Hematopoietic multipotent progenitor cell treated with erythropoietin and hydrocortisone succinate and interleukin-3 and kit ligand, for 6 days (in vitro differentiated cells): ENCODE results near the gene MAPK9.
A peak's percentile ranks its signal among the peaks of the same experiment; 100 is the strongest.
"Not testable (repeated sequence)": the region's sequence is repeated elsewhere in the genome, so short reads cannot be mapped to it uniquely, and the experiment has no call there.

Source experiments
- DNase-seq: peaks from one replicate; pipeline ENCODE4 v3.0.0-alpha.2; 2015

The MAPK9 gene

GRCh38 chr5:180324601-180324950 lies 32.7 kb upstream of the MAPK9 start:
- DNase-seq: no peak

- no peak for DNase-seq
Observed at GRCh38 chr5:180323941-180324600, 32.2 kb upstream of the MAPK9 start.

DNA sequence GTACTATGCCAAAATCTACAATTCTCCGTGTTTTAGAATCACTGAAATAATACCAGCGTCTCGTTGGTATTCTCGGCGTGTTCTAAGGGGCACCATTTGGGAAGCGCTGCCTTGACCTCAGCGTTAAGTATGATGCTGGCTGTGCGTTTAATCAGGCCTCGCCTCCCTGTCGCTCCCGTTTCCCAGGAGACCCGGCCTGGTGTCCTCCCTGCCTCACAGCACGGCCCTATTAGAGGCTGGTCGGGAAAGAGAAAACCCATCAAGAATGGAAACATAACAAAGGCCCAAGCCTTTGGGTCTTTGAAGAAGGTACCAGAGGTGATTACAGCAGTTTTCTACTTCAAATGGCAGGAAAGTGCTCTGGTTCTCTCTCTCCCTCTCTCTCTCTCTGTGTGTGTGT lies 31.3 kb upstream of the MAPK9 start:
- no peak for DNase-seq

- DNase-seq: no peak
Observed at GRCh38 chr5:180318456-180319089, 26.7 kb upstream of the MAPK9 start.

- DNase-seq: no peak
Observed at GRCh38 chr5:180316586-180316985, 24.7 kb upstream of the MAPK9 start.

DNA sequence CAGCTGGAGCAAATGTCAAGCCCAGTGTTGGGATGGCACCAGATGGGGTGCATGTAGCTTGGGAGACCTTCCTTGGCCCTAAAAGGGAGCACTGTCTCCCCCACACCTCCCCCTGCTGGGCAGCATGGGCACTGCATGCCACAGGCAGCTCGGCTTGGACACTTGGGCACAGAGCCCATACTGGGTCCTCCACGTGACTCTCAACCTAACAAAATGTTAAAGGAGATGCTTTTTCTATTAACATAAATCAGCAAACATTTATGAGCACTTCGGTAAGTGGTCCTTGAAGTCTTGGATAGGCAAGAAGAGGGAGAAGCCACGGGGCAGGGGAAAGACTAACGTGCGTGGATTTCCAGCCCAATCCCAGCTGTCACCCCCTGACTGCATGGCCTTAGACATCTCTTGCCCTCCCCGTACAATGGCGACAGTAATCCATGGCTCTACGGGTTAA lies 23.9 kb upstream of the MAPK9 start:
- DNase-seq: peak; percentile 74

DNA sequence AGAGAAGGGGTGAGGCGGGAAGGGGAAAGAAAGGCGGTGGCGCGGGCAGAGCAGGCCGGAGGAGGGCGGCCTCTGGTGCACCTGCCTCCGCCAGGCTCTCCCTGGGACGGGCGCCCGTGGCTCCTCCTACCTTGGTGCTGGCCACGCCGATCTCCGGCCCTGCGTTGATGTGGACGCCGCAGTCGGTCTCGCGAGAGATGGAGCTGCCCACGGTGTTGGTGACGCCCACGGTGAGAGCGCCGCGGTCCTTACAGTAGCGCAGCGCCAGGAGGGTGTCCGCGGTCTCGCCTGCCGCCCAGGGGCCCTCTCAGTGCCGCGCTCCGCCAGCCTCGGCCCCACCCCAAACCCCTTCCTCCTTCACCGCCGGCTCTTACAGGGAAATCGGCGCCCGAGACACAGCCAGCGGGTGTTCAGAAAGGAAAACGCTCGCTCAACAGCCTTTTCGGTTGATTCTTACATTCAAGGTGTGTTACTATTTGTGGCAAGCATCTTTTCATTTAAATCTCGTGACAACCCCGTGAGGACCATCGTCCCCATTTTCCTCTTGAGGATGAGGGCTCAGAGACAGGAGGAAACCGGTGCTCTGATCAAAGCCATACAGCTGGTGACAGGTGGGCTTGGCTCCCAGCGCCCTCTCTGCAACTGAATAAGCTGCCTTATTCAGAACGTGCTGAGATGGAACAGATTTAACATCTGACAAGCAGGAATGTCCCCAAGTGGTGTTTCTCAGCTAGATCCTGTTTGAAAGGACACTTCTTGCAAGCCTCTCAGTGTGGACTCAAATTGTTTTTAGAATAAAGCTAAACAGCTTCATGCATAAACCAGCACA lies 22.0 kb upstream of the MAPK9 start:
- peak; percentile 78 for DNase-seq

GRCh38 chr5:180311216-180311615 lies 19.3 kb upstream of the MAPK9 start:
- DNase-seq: peak; percentile 72

DNA sequence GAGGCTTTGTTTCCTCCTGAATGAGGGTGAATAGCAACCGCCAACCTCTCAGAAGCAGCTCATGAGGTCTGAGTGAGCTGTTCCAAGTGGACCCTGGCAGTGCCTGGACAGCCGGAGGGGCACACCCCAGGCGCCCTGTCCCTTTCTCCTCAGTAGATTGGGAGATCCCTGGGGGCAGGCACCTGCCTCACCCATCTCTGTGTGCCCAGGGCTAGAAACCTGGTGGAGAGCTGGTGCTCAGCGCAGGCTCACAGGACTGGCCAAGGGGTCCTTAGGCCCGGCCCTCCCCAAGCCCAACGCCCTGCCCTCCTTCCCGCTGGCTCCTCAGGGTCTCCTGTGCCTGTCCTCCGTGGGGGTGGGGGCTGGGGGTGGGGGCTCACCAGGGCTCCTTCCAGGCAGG lies 14.9 kb upstream of the MAPK9 start:
- no peak for DNase-seq

DNA sequence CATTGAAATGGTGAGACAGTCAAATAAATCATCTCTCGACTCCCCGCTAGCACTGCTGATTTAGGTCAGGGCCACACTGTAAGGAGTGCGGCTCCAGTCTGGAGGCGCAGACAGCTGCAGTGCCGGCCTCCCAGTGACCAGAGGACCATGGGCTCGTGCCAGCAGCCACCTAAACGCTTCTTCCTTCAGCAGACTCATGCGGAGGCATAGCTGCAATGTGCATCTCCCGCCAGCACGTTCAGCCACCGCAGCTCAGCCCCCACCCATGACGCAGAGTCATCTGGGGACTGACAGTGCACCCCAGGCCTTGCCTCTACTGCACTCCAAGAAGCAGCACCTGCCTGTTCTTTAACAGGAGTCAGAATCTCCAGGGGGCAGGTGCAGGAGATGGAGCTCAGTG lies 13.6 kb upstream of the MAPK9 start:
- DNase-seq: no peak

GRCh38 chr5:180304431-180305375 lies 12.8 kb upstream of the MAPK9 start:
- DNase-seq: no peak

DNA sequence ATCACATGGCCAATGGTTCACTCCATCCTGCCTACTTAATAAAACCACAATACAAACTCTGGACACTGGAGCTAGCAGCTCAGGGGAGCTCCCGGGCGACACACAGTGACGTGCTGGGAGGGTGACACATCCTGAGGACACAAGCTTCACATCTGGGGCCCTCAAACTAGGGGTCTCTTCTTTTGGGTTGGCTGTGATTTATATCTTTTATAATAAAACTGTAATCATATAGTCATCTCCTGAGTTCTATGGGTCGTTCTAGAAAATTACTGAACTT lies 12.1 kb upstream of the MAPK9 start:
- no peak for DNase-seq

GRCh38 chr5:180303226-180304015 lies 11.5 kb upstream of the MAPK9 start:
- no peak for DNase-seq

DNA sequence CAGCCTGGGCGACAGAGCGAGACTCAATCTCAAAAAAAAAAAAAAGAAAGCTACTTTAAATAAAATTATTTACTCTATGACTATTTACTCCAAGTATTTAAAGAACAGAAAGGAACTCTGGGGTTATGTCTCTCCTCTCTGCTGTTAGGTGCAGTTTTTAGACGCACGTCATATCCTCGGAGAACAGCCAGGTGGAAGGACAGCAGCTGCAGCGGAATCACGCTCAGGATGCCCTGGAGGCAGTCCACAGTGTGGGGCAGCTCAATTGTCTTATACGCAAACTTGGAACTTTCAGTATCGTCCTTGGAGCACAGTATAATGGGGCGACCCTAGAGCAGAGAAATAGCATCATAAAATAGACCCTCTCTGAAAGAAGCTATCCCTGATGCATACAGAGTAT lies 10.4 kb upstream of the MAPK9 start:
- DNase-seq: no peak

DNA sequence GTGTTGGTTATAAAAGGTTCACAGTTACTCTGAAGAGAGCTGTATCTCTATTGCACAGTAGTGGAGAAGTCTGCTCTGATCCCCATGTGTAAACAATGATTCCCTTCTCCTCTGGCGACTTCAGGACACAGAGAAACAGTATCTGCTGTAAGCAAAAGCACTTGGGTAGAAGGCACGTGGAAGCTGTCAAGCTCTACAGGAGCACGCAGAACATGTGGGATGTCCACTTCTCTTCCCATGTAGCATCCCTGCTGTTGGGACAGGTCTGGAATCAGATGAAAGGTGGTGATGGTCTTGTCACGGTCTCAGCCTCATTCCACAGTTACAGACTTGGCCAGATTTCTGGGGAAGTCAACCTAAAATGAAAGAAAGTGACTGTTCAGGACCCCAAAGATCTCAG lies 9.4 kb upstream of the MAPK9 start:
- no peak for DNase-seq

GRCh38 chr5:180299526-180299925 lies 7.6 kb upstream of the MAPK9 start:
- no peak for DNase-seq

- not testable (repeated sequence) for DNase-seq
Observed at GRCh38 chr5:180299014-180299413, 7.1 kb upstream of the MAPK9 start.

- DNase-seq: peak; percentile 37
Observed at GRCh38 chr5:180297587-180298282, 5.9 kb upstream of the MAPK9 start.

GRCh38 chr5:180296771-180297170 lies 4.9 kb upstream of the MAPK9 start:
- no peak for DNase-seq

- DNase-seq: no peak
Observed at GRCh38 chr5:180294913-180295555, 3.2 kb upstream of the MAPK9 start.

DNA sequence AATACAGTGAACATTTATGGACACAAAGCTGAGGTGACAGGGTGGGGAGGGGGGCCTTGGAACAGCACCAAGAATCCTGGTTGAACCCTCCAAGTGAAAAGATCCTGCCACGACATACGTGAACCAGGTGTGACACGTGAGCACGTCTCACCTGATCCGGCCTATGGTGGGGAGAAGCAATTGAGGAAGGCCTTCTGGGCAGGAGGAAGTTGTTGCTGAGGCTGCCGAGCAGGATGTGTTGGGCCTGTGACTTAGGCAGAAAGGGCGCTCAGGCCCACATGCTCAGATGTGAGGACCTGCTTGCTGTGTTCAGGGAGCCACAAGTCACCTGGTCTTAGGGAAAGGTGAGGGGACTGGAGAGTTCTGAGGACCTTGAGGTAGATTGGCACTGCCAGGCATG lies 2.5 kb upstream of the MAPK9 start:
- no peak for DNase-seq
